Measurements from ENCODE around the gene LCE1D.

DNA sequence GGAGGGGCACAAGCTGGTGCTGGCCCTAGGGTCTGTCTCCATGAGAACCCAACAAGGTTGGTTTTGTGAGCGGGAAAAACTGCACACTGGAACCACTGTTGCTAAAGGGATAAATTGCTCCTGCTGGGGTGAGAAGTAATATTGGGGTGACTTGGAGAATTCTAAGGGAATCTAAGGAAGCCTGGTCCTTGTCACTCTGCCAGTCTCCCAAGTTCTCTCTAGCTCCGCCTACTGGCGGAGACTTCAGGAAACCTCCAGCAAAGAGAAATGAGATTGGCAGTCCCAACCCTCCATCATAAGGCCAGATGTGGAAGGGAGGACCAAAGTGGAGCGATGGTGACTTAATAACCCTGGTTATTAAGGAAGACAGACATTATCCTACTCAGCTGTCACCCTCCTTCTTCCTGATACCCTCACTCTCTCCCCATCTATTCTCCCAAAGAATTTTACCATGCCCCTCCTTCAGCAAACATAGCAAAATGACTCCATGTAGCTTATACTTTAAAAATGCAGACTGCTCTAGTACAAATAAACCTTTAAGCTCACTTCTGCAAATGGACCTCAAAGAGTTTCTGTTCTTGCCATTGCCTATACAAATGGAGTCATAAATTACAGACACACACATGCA, 18.9 kb upstream of the LCE1D start:
- TF ChIP-seq POU2F2 (IDR thresholded peaks at IDR 0.05; ENCODE audit: low read depth, low read length) (no peak), TAF1 (IDR thresholded peaks at IDR 0.05; ENCODE audit: low read depth, low read length) (no peak)
